PC-9 (cell line): ENCODE data around the gene GLB1L2. TPM values are rescaled to one million over a fixed set of nuclear protein-coding genes. Genes with fewer than 3 reads are reported as not detected.
A peak's percentile ranks its signal among the peaks of the same experiment; 100 is the strongest.

Experiments
- BruUV-seq: library from RNA; stranded (reverse); fragments of 400-500 nt; replicated peaks from 2 replicates; lab custom pipeline; 2021; lab: Mats Ljungman, UMichigan
- CTCF ChIA-PET: fragments of 300-600 bp; sonication (Branson Sonifier 250); formaldehyde crosslinking; loops from one replicate; lab custom pipeline; 2022; ENCODE audit warnings: antibody characterized with exemption; lab: Charles Lee
- POLR2A ChIA-PET: fragments of 300-600 bp; sonication (Branson Sonifier 250); formaldehyde crosslinking; loops from one replicate; lab custom pipeline; 2022; ENCODE audit warnings: antibody characterized with exemption; ENCODE audit not compliant: unreplicated experiment; lab: Charles Lee
- DNase-seq, 2 experiments: peaks; one replicate each; pipeline versions ENCODE4 v3.0.0 to v3.0.0-alpha.2; 2015 to 2022; ENCODE audit warnings: mixed read lengths in 1 of 2
- H2AFZ ChIP-seq: fragments of 200-600 bp; sonication (generic); 2 replicates; pipeline ENCODE4 v1.8.1; 2017; ENCODE audit warnings: antibody characterized with exemption
- H3F3A ChIP-seq: fragments of 200-600 bp; sonication (generic); 2 replicates; pipeline ENCODE4 v1.8.1; 2017; ENCODE audit warnings: antibody characterized with exemption, mild to moderate bottlenecking, low read depth; ENCODE audit not compliant: insufficient read depth
- H3K27ac ChIP-seq: fragments of 200-600 bp; sonication (generic); 2 replicates; pipeline ENCODE4 v1.6.1; 2016; ENCODE audit warnings: mixed run types
- H3K27me3 ChIP-seq: fragments of 200-600 bp; sonication (generic); 2 replicates; pipeline ENCODE4 v1.6.1; 2016; ENCODE audit warnings: low read depth, mixed run types; ENCODE audit not compliant: insufficient read depth
- H3K36me3 ChIP-seq: fragments of 200-600 bp; sonication (generic); 2 replicates; pipeline ENCODE4 v1.6.1; 2016; ENCODE audit warnings: low read depth, mixed run types
- H3K4me1 ChIP-seq: fragments of 200-600 bp; sonication (generic); replicated peaks from 2 replicates; pipeline ENCODE4 v1.6.1; 2016; ENCODE audit warnings: mixed run types; ENCODE audit not compliant: insufficient read depth
- H3K4me2 ChIP-seq: fragments of 200-600 bp; sonication (generic); 2 replicates; pipeline ENCODE4 v1.6.1; 2017; ENCODE audit warnings: mixed run types
- H3K4me3 ChIP-seq: fragments of 200-600 bp; sonication (generic); 2 replicates; pipeline ENCODE4 v1.6.1; 2016; ENCODE audit warnings: mixed run types
- H3K79me2 ChIP-seq: fragments of 200-600 bp; sonication (generic); 2 replicates; pipeline ENCODE4 v1.6.1; 2017; ENCODE audit warnings: low read depth, mixed run types
- H3K9me2 ChIP-seq: fragments of 200-600 bp; sonication (generic); 2 replicates; pipeline ENCODE4 v1.8.1; 2017; ENCODE audit warnings: mild to moderate bottlenecking; ENCODE audit not compliant: insufficient read depth
- H3K9me3 ChIP-seq: fragments of 200-600 bp; sonication (generic); 2 replicates; pipeline ENCODE4 v1.8.1; 2016; ENCODE audit warnings: low read depth; ENCODE audit not compliant: insufficient read depth
- H4K20me1 ChIP-seq: fragments of 200-600 bp; sonication (generic); 2 replicates; pipeline ENCODE4 v1.8.1; 2017; ENCODE audit not compliant: insufficient read depth
- CTCF ChIP-seq: fragments of 200-600 bp; sonication (generic); conservative IDR thresholded peaks from 2 replicates; pipeline ENCODE4 v1.6.1; 2017; ENCODE audit warnings: mixed run types, antibody characterized with exemption, mild to moderate bottlenecking, moderate library complexity
- EZH2 ChIP-seq: fragments of 200-600 bp; sonication (generic); IDR thresholded peaks from 2 replicates; pipeline ENCODE4 v1.8.0; 2017; ENCODE audit warnings: antibody characterized with exemption, low read depth
- intact Hi-C: fragments of 100-400 bp; cut with micrococcal nuclease; formaldehyde crosslinking; loops from one replicate; pipeline ENCODE4 v1.10.0; 2022; ENCODE audit not compliant: unreplicated experiment
- total RNA-seq: library from RNA; stranded (reverse); gene quantifications from 2 replicates; pipeline ENCODE4 v1.2.3, GENCODE V29; 2021

Gene GLB1L2
- total RNA-seq, 1 experiment from 2014 or later, result 32.2 TPM

GRCh38 chr11:134339756-134340155 lies 8.0 kb downstream of the GLB1L2 start:
- peak; percentile 13 to 89 for DNase-seq
- Histone ChIP-seq H3F3A (peaks cover 23% of the 10 kb centered on the region), H3K9me2 (no peaks in the 10 kb centered on the region), H3K9me3 (no peaks in the 10 kb centered on the region), H3K27me3 (no peaks in the 10 kb centered on the region), H3K4me3 (no peak overlapping the region), H3K27ac (0 out of 2 replicates have a peak overlapping the region, but pooled peaks have one; percentile 31), H3K4me2 (peak overlapping the region; percentile 59), H4K20me1 (no peaks in the 10 kb centered on the region), H3K4me1 (peaks cover 25% of the 10 kb centered on the region), H2AFZ (no peak overlapping the region), H3K79me2 (peaks cover 6% of the 10 kb centered on the region; the same call in 1 of the 2 replicates), H3K36me3 (no peaks in the 10 kb centered on the region)
- BruUV-seq, result no TSS peak
- TF ChIP-seq EZH2, result no peak
- no peak for TF ChIP-seq CTCF
- POLR2A ChIA-PET, result interaction anchor here (0.5 kb wide), 1 partner anchor 192 kb away, joined by 4 read pairs; no protein-coding TSS in a partner anchor
- CTCF ChIA-PET, result no interaction called here
- intact Hi-C loops, result no loop called here

GRCh38 chr11:134340354-134340964 lies 8.7 kb downstream of the GLB1L2 start:
- Histone ChIP-seq H3K4me2 (peak overlapping the region; percentile 59), H3K36me3 (no peaks in the 10 kb centered on the region), H2AFZ (no peak overlapping the region), H3K9me3 (no peaks in the 10 kb centered on the region), H4K20me1 (no peaks in the 10 kb centered on the region), H3K79me2 (peaks cover 6% of the 10 kb centered on the region; the same call in 1 of the 2 replicates), H3K4me3 (no peak overlapping the region), H3K27me3 (no peaks in the 10 kb centered on the region), H3K4me1 (peaks cover 22% of the 10 kb centered on the region), H3F3A (peaks cover 18% of the 10 kb centered on the region), H3K27ac (peak overlapping the region; percentile 31; the same call in 1 of the 2 replicates), H3K9me2 (no peaks in the 10 kb centered on the region)
- no TSS peak for BruUV-seq
- no peak for TF ChIP-seq CTCF
- CTCF ChIA-PET, result no interaction called here
- POLR2A ChIA-PET, result no interaction called here
- no peak for DNase-seq
- intact Hi-C loops, result no loop called here

GRCh38 chr11:134341805-134342571 lies 10.2 kb downstream of the GLB1L2 start:
- no peak for DNase-seq
- H3K79me2 ChIP-seq, result peaks cover 6% of the 10 kb centered on the region; the same call in 1 of the 2 replicates
- H3K4me3 ChIP-seq, result no peak overlapping the region
- no peak overlapping the region for H2AFZ ChIP-seq
- no peaks in the 10 kb centered on the region for H3K9me3 ChIP-seq
- BruUV-seq, result no TSS peak
- TF ChIP-seq EZH2 (no peak), CTCF (no peak)
- H3F3A ChIP-seq, result peaks cover 15% of the 10 kb centered on the region
- H3K4me1 ChIP-seq, result peaks cover 22% of the 10 kb centered on the region
- no peaks in the 10 kb centered on the region for H3K27me3 ChIP-seq
- intact Hi-C loops, result no loop called here
- ChIA-PET POLR2A (no interaction called here), CTCF (no interaction called here)
- H3K4me2 ChIP-seq, result no peak overlapping the region
- H3K36me3 ChIP-seq, result no peaks in the 10 kb centered on the region
- no peaks in the 10 kb centered on the region for H4K20me1 ChIP-seq
- no peak overlapping the region for H3K27ac ChIP-seq
- H3K9me2 ChIP-seq, result no peaks in the 10 kb centered on the region
